ENCODE data around the gene ZNF423. TPM values are rescaled to one million over a fixed set of nuclear protein-coding genes. Genes with fewer than 3 reads are reported as not detected.
A peak's percentile ranks its signal among the peaks of the same experiment; 100 is the strongest.

Gene ZNF423
- total RNA-seq, 2 donors from 2014 or later: 4.7 to 7.3 TPM

DNA sequence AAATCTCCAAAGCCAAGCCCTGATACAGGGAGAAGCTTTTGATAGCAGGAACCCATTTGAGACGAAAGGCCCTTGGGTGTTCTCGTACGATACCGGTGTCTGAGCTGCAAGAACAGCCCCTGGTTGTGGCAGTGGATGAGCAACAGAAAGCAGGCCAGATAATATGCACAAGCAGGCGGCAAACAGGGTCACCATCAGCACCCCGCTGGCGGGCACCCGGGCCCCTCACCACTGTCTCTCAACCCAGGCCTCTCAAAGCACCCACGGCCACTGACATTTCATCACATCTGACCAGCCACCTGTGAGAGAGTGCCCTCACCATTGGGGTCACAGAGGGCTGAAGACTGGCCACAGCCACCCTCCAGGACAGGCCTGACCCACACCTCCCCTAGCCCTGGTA lies 252.0 kb downstream of the ZNF423 start:
- H3K9ac ChIP-seq (ENCODE audit: low read depth in 2 of 2, low read length in 2 of 2): no peak overlapping the region
- H3K4me1 ChIP-seq: no peaks in the 10 kb centered on the region
- H3K4me3 ChIP-seq: no peak overlapping the region
- no peak for TF ChIP-seq CTCF (IDR thresholded peaks at IDR 0.05)
- H3K36me3 ChIP-seq: no peaks in the 10 kb centered on the region
- no peaks in the 10 kb centered on the region for H3K9me3 ChIP-seq
- intact Hi-C loops (cut with DNase I): no loop called here
- DNase-seq: no peak
- no peak overlapping the region for H3K27ac ChIP-seq
- no peaks in the 10 kb centered on the region for H3K27me3 ChIP-seq

DNA sequence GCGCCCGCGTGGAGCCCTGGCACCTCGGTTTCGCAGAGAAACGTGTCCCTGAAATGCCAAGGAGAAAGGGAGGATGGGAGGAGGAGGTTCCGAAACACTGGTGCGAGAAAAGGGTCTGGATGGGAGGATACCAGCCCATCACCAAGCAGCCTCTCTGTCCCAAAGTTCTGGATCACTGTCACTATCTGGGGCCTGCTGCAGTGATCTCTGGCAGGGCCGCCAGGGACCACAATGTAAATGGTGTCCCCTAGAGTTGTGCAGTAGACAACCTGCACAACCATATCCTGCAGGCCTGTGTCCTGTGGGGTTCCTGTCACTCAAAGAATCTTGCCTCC lies 253.0 kb downstream of the ZNF423 start:
- no peak for TF ChIP-seq CTCF (IDR thresholded peaks at IDR 0.05)

GRCh38 chr16:49602201-49602975 lies 253.5 kb downstream of the ZNF423 start:
- Histone ChIP-seq H3K9me3 (no peaks in the 10 kb centered on the region), H3K36me3 (no peaks in the 10 kb centered on the region), H3K4me3 (no peak overlapping the region), H3K27me3 (no peaks in the 10 kb centered on the region), H3K4me1 (no peaks in the 10 kb centered on the region), H3K9ac (ENCODE audit: low read depth in 2 of 2, low read length in 2 of 2) (no peak overlapping the region), H3K27ac (no peak overlapping the region)
- TF ChIP-seq CTCF (IDR thresholded peaks at IDR 0.05): no peak
- peak; percentile 9 for DNase-seq
- intact Hi-C loops (cut with DNase I): no loop called here

More for the DNA sequence above, 253.0 kb downstream of the ZNF423 start:
- Histone ChIP-seq H3K27ac (no peak overlapping the region), H3K9me3 (no peaks in the 10 kb centered on the region), H3K36me3 (no peaks in the 10 kb centered on the region), H3K4me1 (no peaks in the 10 kb centered on the region), H3K9ac (ENCODE audit: low read depth in 2 of 2, low read length in 2 of 2) (no peak overlapping the region), H3K4me3 (no peak overlapping the region), H3K27me3 (no peaks in the 10 kb centered on the region)
- intact Hi-C loops (cut with DNase I): no loop called here
- DNase-seq: no peak

- intact Hi-C loops (cut with DNase I): no loop called here
- no peak for DNase-seq
- no peaks in the 10 kb centered on the region for H3K36me3 ChIP-seq
Observed at GRCh38 chr16:49601576-49601975, 254.3 kb downstream of the ZNF423 start.

GRCh38 chr16:49600976-49601375 lies 254.9 kb downstream of the ZNF423 start:
- H3K27ac ChIP-seq: no peak overlapping the region
- intact Hi-C loops (cut with DNase I): no loop called here
- no peak for DNase-seq

More at GRCh38 chr16:49601576-49601975, 254.3 kb downstream of the ZNF423 start:
- Histone ChIP-seq H3K27me3 (no peaks in the 10 kb centered on the region), H3K9ac (ENCODE audit: low read depth in 2 of 2, low read length in 2 of 2) (no peak overlapping the region), H3K4me3 (no peak overlapping the region), H3K27ac (no peak overlapping the region), H3K4me1 (no peaks in the 10 kb centered on the region), H3K9me3 (no peaks in the 10 kb centered on the region)
- no peak for TF ChIP-seq CTCF (IDR thresholded peaks at IDR 0.05)

More at GRCh38 chr16:49600976-49601375, 254.9 kb downstream of the ZNF423 start:
- Histone ChIP-seq H3K9ac (ENCODE audit: low read depth in 2 of 2, low read length in 2 of 2) (no peak overlapping the region), H3K36me3 (no peaks in the 10 kb centered on the region), H3K9me3 (no peaks in the 10 kb centered on the region), H3K4me3 (no peak overlapping the region), H3K4me1 (no peaks in the 10 kb centered on the region), H3K27me3 (no peaks in the 10 kb centered on the region)
- TF ChIP-seq CTCF (IDR thresholded peaks at IDR 0.05): no peak
